ENCODE measurements around the gene IL5RA. TPM values are rescaled to one million over a fixed set of nuclear protein-coding genes. Genes with fewer than 3 reads are reported as not detected.

IL5RA gene
- total and polyA plus RNA-seq, 9 of the 15 experiments (the other 6 are each of a cell fraction or from before 2014, with no cell fraction given) = 0.07 to 0.28 (median 0.14) TPM; not detected in 4

DNA sequence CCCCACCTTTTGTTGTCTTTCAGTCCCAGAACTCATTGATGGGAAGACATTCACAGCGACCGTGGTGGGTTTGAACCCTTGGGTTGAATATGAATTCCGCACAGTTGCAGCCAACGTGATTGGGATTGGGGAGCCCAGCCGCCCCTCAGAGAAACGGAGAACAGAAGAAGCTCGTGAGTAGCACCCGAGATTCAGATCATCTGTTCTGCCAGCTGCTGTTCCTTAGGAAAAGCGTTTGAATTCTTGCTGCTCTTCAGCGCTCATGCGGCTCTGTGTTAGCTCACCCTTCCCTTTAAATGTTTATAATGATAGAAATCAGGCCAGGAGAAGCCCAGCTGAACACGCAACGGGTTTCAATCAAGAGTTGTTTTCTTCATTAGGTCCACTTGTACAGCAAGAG lies 73.0 kb downstream of the IL5RA start:
- Histone ChIP-seq H3K9me1 (ENCODE audit: control insufficient read depth, insufficient read depth, low read length) (no peaks in the 10 kb centered on the region), H3K4me2 (ENCODE audit: insufficient read depth, low read length) (no peak overlapping the region), H2AFZ (ENCODE audit: low read depth, low read length) (no peak overlapping the region), H4K20me1 (replicated peaks; ENCODE audit: control insufficient read depth, insufficient read depth, low read length) (no peaks in the 10 kb centered on the region), H3K27ac (ENCODE audit: extremely low read depth, low read depth, low read length) (no peak overlapping the region), H3K79me2 (ENCODE audit: control insufficient read depth, insufficient read depth, low read length) (no peaks in the 10 kb centered on the region), H3K4me1 (replicated peaks in 1 of 2; ENCODE audit: control insufficient read depth in 2 of 2, insufficient read depth in 2 of 2, low read length in 2 of 2) (no peaks in the 10 kb centered on the region), H3K9me3 (replicated peaks; ENCODE audit: control insufficient read depth, insufficient read depth, low read depth, low read length) (no peaks in the 10 kb centered on the region), H3K27me3 (ENCODE audit: control insufficient read depth in 2 of 2, insufficient read depth in 2 of 2, low read length in 2 of 2) (peaks cover 10 to 14% of the 10 kb centered on the region in 2 experiments), H3K36me3 (ENCODE audit: control insufficient read depth, insufficient read depth, low read length) (no peaks in the 10 kb centered on the region), H3K4me3 (no peak overlapping the region), H3K9ac (ENCODE audit: insufficient read depth in 1 of 2, low read depth in 2 of 2, low read length in 2 of 2) (no peak overlapping the region)
- FAIRE-seq = no peak
- ChIA-PET POLR2A (no interaction called here), CTCF (ENCODE audit: low intra/inter-chr PET ratio) (no interaction called here)
- BruUV-seq (replicated peaks) = no TSS peak
- TF ChIP-seq MAZ (CRISPR knock-in tag; conservative IDR thresholded peaks at IDR 0.05 in 1 of 2, IDR thresholded peaks at IDR 0.05 in 1 of 2) (no peak), BCL6 (CRISPR knock-in tag; IDR thresholded peaks at IDR 0.05) (no peak), ZC3H4 (CRISPR knock-in tag; IDR thresholded peaks at IDR 0.05; ENCODE audit: borderline replicate concordance) (no peak), DACH1 (IDR thresholded peaks at IDR 0.05; ENCODE audit: partially characterized antibody) (no peak)
- no peak for ATAC-seq
- intact Hi-C loops (cut with micrococcal nuclease) = loop anchor here (10.0 kb wide), 1 partner anchor 138 kb away; the partner anchor contains the start of gene CRBN
- in situ Hi-C loops (cut with MboI) = no loop called here
- WGBS (ENCODE audit: insufficient coverage, low coverage, missing lambda C conversion rate) = under 1% methylated on average over 13 of the region's 13 CpGs
- DNase-seq (ENCODE audit: extremely low read depth in 1 of 4, low spot score in 3 of 4) = no peak

DNA sequence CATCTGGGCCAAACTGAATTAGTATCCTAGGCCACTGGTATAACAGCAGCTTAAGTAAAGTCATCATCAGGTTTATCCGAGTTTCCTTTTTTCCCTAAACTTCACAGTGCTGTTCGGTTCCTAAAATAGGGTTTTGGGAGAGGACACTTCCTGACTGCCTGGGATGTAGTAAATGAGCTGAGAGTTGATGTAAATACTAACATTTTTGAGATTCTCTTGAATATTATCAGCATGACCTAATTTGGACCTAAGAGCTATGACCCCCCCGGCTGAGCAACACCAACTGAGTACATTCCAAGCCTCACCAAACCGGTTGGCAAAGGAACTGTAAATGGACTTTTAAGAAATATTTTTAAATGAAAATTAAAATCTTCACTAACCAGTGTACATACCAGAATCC lies 78.8 kb downstream of the IL5RA start:
- 0% methylated on average over 4 of the region's 4 CpGs for WGBS (ENCODE audit: insufficient coverage, low coverage, missing lambda C conversion rate)
- H3K36me3 ChIP-seq (ENCODE audit: control insufficient read depth, insufficient read depth, low read length) = no peaks in the 10 kb centered on the region
- ATAC-seq = no peak
- no peaks in the 10 kb centered on the region for H3K4me1 ChIP-seq (replicated peaks in 1 of 2; ENCODE audit: control insufficient read depth in 2 of 2, insufficient read depth in 2 of 2, low read length in 2 of 2)
- in situ Hi-C loops (cut with MboI) (no loop called here), intact Hi-C loops (cut with micrococcal nuclease) (loop anchor here (10.0 kb wide), 1 partner anchor 143 kb away; the partner anchor contains the start of gene CRBN)
- H2AFZ ChIP-seq (ENCODE audit: low read depth, low read length) = no peak overlapping the region
- no peaks in the 10 kb centered on the region for H3K79me2 ChIP-seq (ENCODE audit: control insufficient read depth, insufficient read depth, low read length)
- ChIA-PET POLR2A (no interaction called here), CTCF (ENCODE audit: low intra/inter-chr PET ratio) (no interaction called here)
- no peak for FAIRE-seq
- H3K9me3 ChIP-seq (replicated peaks; ENCODE audit: control insufficient read depth, insufficient read depth, low read depth, low read length) = no peaks in the 10 kb centered on the region
- H3K9ac ChIP-seq (ENCODE audit: insufficient read depth in 1 of 2, low read depth in 2 of 2, low read length in 2 of 2) = no peak overlapping the region
- H3K27me3 ChIP-seq (ENCODE audit: control insufficient read depth in 2 of 2, insufficient read depth in 2 of 2, low read length in 2 of 2) = no peaks in the 10 kb centered on the region
- H3K4me2 ChIP-seq (ENCODE audit: insufficient read depth, low read length) = no peak overlapping the region
- no peaks in the 10 kb centered on the region for H3K9me1 ChIP-seq (ENCODE audit: control insufficient read depth, insufficient read depth, low read length)
- no TSS peak for BruUV-seq (replicated peaks)
- no peak overlapping the region for H3K27ac ChIP-seq (ENCODE audit: extremely low read depth, low read depth, low read length)
- no peak overlapping the region for H3K4me3 ChIP-seq
- no peak for DNase-seq (ENCODE audit: extremely low read depth in 1 of 4, low spot score in 3 of 4)
- H4K20me1 ChIP-seq (replicated peaks; ENCODE audit: control insufficient read depth, insufficient read depth, low read length) = no peaks in the 10 kb centered on the region
- TF ChIP-seq RB1 (IDR thresholded peaks at IDR 0.05; ENCODE audit: low read depth) = no peak
- no peak for TF ChIP-seq ZNF274 (IDR thresholded peaks at IDR 0.05; ENCODE audit: borderline replicate concordance, low read depth, low read length)
- no peak for TF ChIP-seq GATAD2B (IDR thresholded peaks at IDR 0.05; ENCODE audit: borderline replicate concordance)
- no peak for TF ChIP-seq SNRNP70 (optimal IDR thresholded peaks at IDR 0.05; ENCODE audit: low read depth, low read length)
- no peak for TF ChIP-seq ZNF76 (CRISPR knock-in tag; IDR thresholded peaks at IDR 0.05; ENCODE audit: borderline replicate concordance)
- TF ChIP-seq MCM5 (IDR thresholded peaks at IDR 0.05; ENCODE audit: low read depth) = no peak
- TF ChIP-seq BDP1 (IDR thresholded peaks at IDR 0.05; ENCODE audit: insufficient read depth, insufficient read length) = no peak
- TF ChIP-seq TCF7 (IDR thresholded peaks at IDR 0.05; ENCODE audit: borderline replicate concordance) = no peak
- TF ChIP-seq TARDBP (IDR thresholded peaks at IDR 0.05) = no peak
- no peak for TF ChIP-seq CHD2 (IDR thresholded peaks at IDR 0.05; ENCODE audit: low read depth, low read length)
- TF ChIP-seq, protein P1, sequence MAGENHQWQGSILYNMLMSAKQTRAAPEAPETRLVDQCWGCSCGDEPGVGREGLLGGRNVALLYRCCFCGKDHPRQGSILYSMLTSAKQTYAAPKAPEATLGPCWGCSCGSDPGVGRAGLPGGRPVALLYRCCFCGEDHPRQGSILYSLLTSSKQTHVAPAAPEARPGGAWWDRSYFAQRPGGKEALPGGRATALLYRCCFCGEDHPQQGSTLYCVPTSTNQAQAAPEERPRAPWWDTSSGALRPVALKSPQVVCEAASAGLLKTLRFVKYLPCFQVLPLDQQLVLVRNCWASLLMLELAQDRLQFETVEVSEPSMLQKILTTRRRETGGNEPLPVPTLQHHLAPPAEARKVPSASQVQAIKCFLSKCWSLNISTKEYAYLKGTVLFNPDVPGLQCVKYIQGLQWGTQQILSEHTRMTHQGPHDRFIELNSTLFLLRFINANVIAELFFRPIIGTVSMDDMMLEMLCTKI (IDR thresholded peaks at IDR 0.05; ENCODE audit: partially characterized antibody) = no peak
- TF ChIP-seq POU5F1 (IDR thresholded peaks at IDR 0.05; ENCODE audit: borderline replicate concordance, low read depth, low read length, partially characterized antibody) = no peak
- TF ChIP-seq CHD1 (IDR thresholded peaks at IDR 0.05; ENCODE audit: low read length) = no peak
- no peak for TF ChIP-seq POLR2G (IDR thresholded peaks at IDR 0.05; ENCODE audit: low read depth, low read length)
- TF ChIP-seq ZNF224 (CRISPR knock-in tag; IDR thresholded peaks at IDR 0.05) = no peak

Measured in K562 (cell line).